Cardiac septum (tissue), 1 donor: ENCODE results near the gene CBX4. TPM values are rescaled to one million over a fixed set of nuclear protein-coding genes. Genes with fewer than 3 reads are reported as not detected.

ENCODE experiments used
- DNase-seq: peaks from one replicate; pipeline ENCODE4 v3.0.0-alpha.2; 2020; ENCODE audit warnings: low spot score
- intact Hi-C: fragments of 100-400 bp; cut with DNase I; formaldehyde crosslinking; loops from one replicate; pipeline ENCODE4 v1.14.0; 2022
- total RNA-seq: library from RNA; stranded (reverse); fragmentation: NEBNext Ultra II Directional; extraction: Animal tissue kit (Norgen Biotek cat#: 25700); gene quantifications from one replicate; pipeline ENCODE4 v1.2.1, GENCODE V29; 2021
- donor health status: DM: no; HTN: no; CAD: no.

CBX4 gene
- total RNA-seq, 1 donor from 2014 or later, result 23.8 TPM

GRCh38 chr17:79785017-79785899, 54.0 kb downstream of the CBX4 start:
- DNase-seq, result no peak
- intact Hi-C loops, result loop anchor here (5.0 kb wide), 1 partner anchor 137 kb away; no protein-coding TSS in a partner anchor

- DNase-seq, result no peak
- intact Hi-C loops, result loop anchor here (5.0 kb wide), 1 partner anchor 138 kb away; no protein-coding TSS in a partner anchor
Measured at GRCh38 chr17:79784353-79785016, 54.8 kb downstream of the CBX4 start.

GRCh38 chr17:79783891-79784290, 55.3 kb downstream of the CBX4 start:
- no peak for DNase-seq
- intact Hi-C loops, result no loop called here

Other genes with a start within 250 kb of the CBX4 start
- gene RBFOX3, start 228.4 kb downstream of the CBX4 start, total RNA-seq, result not detected
- gene ENPP7, start 108.5 kb downstream of the CBX4 start, total RNA-seq, result not detected
- 3.5 TPM for gene CBX2, start 61.3 kb downstream of the CBX4 start, total RNA-seq
- 5.7 TPM for gene CBX8, start 42.4 kb downstream of the CBX4 start, total RNA-seq
- 17.1 TPM for gene TBC1D16, start 196.4 kb upstream of the CBX4 start, total RNA-seq
- 9.0 TPM for gene CCDC40, start 197.2 kb upstream of the CBX4 start, total RNA-seq